Measurements from ENCODE around the gene ARHGEF40.
A peak's percentile ranks its signal among the peaks of the same experiment; 100 is the strongest.
"Not testable (repeated sequence)": the region's sequence is repeated elsewhere in the genome, so short reads cannot be mapped to it uniquely, and the experiment has no call there.

The ARHGEF40 gene

DNA sequence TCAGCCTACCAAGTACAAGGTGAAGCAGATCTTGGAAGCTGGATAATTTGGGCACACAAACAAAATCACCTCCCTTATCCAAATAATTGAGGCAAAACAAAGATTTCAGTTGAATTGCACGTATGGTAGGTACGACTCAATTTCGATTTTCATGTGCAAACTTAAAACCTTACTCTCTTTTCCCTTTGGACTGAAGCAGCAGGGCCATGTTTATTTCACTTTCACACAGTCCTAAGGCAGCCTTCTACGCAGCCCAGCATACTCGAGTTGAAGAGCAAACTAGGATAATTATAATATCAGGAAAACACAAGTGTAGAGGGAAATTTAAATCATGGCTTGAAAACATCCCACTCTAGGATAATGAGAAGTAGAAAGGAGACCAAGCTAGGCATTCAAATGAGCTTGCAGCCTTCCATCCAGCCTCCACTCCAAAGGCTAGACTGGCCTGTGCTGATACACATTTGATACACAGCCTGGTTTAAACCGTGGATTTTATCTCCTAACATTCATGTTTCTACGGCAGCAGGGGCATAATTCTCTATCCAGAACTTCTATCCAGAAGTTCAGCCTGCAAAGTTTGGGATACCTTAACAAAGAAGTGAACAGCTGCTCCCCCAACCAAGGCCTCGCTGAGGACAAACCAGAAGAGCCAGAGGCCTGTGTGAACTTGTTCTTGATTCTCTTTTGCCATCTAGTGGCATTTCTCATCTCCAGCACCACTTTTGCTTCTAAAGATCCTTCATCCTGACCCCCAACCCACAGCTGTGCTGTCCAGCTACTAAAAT, 30.3 kb upstream of the ARHGEF40 start:
- in situ Hi-C loops (cut with MboI; ENCODE audit: low sequenced_read_pairs, unreplicated experiment), result no loop called here
- DNase-seq (ENCODE audit: low spot score), result peak; percentile 53
- TF ChIP-seq, protein P1, sequence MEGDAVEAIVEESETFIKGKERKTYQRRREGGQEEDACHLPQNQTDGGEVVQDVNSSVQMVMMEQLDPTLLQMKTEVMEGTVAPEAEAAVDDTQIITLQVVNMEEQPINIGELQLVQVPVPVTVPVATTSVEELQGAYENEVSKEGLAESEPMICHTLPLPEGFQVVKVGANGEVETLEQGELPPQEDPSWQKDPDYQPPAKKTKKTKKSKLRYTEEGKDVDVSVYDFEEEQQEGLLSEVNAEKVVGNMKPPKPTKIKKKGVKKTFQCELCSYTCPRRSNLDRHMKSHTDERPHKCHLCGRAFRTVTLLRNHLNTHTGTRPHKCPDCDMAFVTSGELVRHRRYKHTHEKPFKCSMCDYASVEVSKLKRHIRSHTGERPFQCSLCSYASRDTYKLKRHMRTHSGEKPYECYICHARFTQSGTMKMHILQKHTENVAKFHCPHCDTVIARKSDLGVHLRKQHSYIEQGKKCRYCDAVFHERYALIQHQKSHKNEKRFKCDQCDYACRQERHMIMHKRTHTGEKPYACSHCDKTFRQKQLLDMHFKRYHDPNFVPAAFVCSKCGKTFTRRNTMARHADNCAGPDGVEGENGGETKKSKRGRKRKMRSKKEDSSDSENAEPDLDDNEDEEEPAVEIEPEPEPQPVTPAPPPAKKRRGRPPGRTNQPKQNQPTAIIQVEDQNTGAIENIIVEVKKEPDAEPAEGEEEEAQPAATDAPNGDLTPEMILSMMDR (IDR thresholded peaks at IDR 0.05; ENCODE audit: borderline replicate concordance, control extremely low read depth, extremely low read depth, insufficient read depth, missing control alignments), result peak; percentile 18

DNA sequence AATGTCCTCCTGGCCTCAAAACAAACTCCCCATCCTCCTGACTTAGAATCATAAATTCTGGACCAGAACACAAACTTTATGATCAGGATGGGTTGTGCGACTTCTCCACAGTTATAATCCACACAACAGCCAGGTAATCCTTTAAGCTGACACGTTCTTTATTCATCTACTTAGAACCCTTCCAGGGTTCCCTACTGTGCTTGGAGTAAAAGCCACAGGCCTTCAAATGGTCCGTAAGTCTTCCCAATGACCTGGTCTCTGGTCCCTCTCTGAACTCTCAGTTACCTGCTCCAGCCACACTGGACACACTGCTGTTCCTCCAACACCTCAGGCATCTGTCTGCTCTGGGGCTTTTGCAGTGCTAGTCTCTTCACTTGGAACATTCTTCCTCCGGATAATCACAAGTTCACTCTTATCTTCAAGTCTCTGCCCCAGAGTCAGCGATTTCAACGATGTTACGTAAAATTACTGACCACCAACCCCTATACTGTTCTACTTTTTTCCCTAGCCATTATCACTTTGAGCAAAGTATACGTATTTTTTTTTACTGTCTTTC, 29.7 kb upstream of the ARHGEF40 start:
- DNase-seq (ENCODE audit: low spot score), result no peak
- in situ Hi-C loops (cut with MboI; ENCODE audit: low sequenced_read_pairs, unreplicated experiment), result no loop called here
- TF ChIP-seq, protein P1 (IDR thresholded peaks at IDR 0.05; ENCODE audit: borderline replicate concordance, control extremely low read depth, extremely low read depth, insufficient read depth, missing control alignments), result no peak

DNA sequence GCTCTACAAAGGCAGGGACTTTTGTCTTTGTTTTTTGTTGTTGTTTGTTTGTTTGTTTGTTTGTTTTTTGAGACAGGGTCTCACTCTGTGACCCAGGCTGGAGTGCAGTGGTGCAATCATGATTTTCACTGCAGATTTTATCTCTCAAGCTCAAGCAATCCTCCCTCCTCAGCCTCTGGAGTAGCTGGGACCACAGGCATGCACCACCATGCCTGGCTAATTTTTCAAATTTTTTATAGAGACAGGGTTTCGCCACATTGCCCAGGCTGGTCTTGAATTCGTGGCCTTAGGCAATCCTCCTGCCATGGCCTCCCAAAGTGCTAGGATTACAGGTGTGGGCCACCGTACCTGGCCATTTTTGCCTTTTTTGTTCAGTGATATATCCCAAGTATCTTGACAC, 29.2 kb upstream of the ARHGEF40 start:
- in situ Hi-C loops (cut with MboI; ENCODE audit: low sequenced_read_pairs, unreplicated experiment), result not testable (repeated sequence)

DNA sequence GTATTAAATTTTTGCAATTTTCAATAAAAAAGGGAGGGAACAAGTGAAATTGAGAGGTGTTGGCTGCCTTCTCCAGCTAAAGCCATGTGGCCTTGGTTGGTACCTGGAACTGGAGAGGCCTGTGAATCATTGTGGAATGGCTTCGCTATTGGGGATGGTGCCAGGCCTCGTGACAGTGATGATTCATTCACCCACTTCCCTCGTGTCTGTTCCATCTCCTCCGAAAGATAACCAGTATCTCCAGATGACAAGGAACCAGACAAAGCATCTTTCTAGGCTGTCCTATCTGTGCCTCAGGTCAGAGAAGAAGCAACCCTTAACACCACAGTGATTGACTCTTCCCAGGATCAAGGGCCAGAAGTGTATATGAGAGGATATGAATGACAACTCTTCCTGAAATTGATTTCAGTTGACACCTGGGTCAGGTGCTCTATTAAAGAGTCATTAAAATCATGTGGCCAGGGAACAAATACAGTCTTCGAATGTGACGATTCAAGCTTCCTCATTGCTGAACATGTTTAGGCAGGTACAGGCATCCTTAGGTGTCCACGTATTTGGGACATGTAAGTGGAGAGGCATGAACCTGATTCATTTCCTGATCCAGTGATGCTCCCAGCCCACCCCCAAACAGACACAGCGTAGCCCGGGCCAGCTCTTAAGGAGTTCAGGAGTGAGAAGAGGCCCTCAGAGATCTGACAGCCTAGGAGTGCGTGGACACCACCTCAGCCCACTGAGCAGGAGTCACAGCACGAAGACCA, 28.2 kb upstream of the ARHGEF40 start, which contains the start of gene RNASE7:
RNASE7 (plus strand) TSS at position 687 of the 758 bp plus-strand sequence. CDS start 631 bp downstream, outside the sequence.
- in situ Hi-C loops (cut with MboI; ENCODE audit: low sequenced_read_pairs, unreplicated experiment), result no loop called here

More for the DNA sequence above, 29.2 kb upstream of the ARHGEF40 start:
- not testable (repeated sequence) for DNase-seq (ENCODE audit: low spot score)

DNA sequence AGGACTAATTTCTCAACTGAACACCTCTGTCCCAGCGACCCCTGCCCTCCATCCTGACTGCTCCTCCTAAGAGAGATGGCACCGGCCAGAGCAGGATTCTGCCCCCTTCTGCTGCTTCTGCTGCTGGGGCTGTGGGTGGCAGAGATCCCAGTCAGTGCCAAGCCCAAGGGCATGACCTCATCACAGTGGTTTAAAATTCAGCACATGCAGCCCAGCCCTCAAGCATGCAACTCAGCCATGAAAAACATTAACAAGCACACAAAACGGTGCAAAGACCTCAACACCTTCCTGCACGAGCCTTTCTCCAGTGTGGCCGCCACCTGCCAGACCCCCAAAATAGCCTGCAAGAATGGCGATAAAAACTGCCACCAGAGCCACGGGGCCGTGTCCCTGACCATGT, 27.2 kb upstream of the ARHGEF40 start:
- TF ChIP-seq, protein P1 (IDR thresholded peaks at IDR 0.05; ENCODE audit: borderline replicate concordance, control extremely low read depth, extremely low read depth, insufficient read depth, missing control alignments), result no peak

More for the DNA sequence above, 28.2 kb upstream of the ARHGEF40 start, which contains the start of gene RNASE7:
- TF ChIP-seq, protein P1 (IDR thresholded peaks at IDR 0.05; ENCODE audit: borderline replicate concordance, control extremely low read depth, extremely low read depth, insufficient read depth, missing control alignments), result no peak
- DNase-seq (ENCODE audit: low spot score), result no peak

DNA sequence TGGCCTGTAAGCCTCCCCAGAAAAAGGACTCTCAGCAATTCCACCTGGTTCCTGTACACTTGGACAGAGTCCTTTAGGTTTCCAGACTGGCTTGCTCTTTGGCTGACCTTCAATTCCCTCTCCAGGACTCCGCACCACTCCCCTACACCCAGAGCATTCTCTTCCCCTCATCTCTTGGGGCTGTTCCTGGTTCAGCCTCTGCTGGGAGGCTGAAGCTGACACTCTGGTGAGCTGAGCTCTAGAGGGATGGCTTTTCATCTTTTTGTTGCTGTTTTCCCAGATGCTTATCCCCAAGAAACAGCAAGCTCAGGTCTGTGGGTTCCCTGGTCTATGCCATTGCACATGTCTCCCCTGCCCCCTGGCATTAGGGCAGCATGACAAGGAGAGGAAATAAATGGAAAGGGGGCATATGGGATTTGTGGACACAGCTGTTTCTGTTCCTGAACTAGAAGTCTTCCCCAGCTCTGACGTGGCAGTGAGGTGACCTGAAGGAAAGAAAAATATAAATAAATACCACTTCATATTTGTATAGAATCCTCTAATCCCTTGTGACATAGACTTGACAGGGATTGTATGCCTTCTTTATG, 26.6 kb upstream of the ARHGEF40 start:
- DNase-seq (ENCODE audit: low spot score), result no peak
- TF ChIP-seq, protein P1 (IDR thresholded peaks at IDR 0.05; ENCODE audit: borderline replicate concordance, control extremely low read depth, extremely low read depth, insufficient read depth, missing control alignments), result no peak
- in situ Hi-C loops (cut with MboI; ENCODE audit: low sequenced_read_pairs, unreplicated experiment), result no loop called here

More for the DNA sequence above, 27.2 kb upstream of the ARHGEF40 start:
- DNase-seq (ENCODE audit: low spot score), result no peak
- in situ Hi-C loops (cut with MboI; ENCODE audit: low sequenced_read_pairs, unreplicated experiment), result no loop called here
